HL-60 (cell line): ENCODE measurements around the gene ZNF593OS.

Source experiments
- DNase-seq, 2 experiments: peaks; one replicate each; pipeline ENCODE4 v3.0.0-alpha.2; 2010 to 2020; ENCODE audit warnings: low read depth in 1 of 2, low spot score in 1 of 2
- H3K27ac ChIP-seq: fragments of 250-450 bp; sonication (Bioruptor Pico); replicated peaks from 2 replicates; pipeline ENCODE4 v1.5.1; 2020; ENCODE audit warnings: mild to moderate bottlenecking, moderate library complexity
- H3K27me3 ChIP-seq: fragments of 250-450 bp; sonication (Bioruptor Pico); 2 replicates; pipeline ENCODE4 v1.5.1; 2021; ENCODE audit warnings: mild to moderate bottlenecking, moderate library complexity; ENCODE audit not compliant: insufficient read depth, poor library complexity, severe bottlenecking
- H3K4me3 ChIP-seq: replicated peaks from 2 replicates; pipeline ENCODE4 v1.5.1; 2011; ENCODE audit warnings: mild to moderate bottlenecking, control low read depth, low read length; ENCODE audit not compliant: insufficient read depth
- CTCF ChIP-seq: IDR thresholded peaks from one replicate; pipeline ENCODE4 v1.5.1; 2011; ENCODE audit warnings: low read length, control low read depth, inconsistent platforms; ENCODE audit not compliant: insufficient read depth
- GABPA ChIP-seq: IDR thresholded peaks from 2 replicates; pipeline ENCODE4 v1.6.1; 2012; ENCODE audit warnings: low read depth
- POLR2AphosphoS5 ChIP-seq: IDR thresholded peaks from 2 replicates; pipeline ENCODE4 v1.6.1; 2012; ENCODE audit warnings: low read depth
- SPI1 ChIP-seq: IDR thresholded peaks from 2 replicates; pipeline ENCODE4 v1.6.1; 2012; ENCODE audit warnings: low read depth, mild to moderate bottlenecking, borderline replicate concordance
- TF ChIP-seq, protein P1 (sequence below): IDR thresholded peaks from 2 replicates; pipeline ENCODE4 v1.6.1; 2012; ENCODE audit warnings: low read depth; ENCODE audit not compliant: insufficient replicate concordance

ZNF593OS gene

DNA sequence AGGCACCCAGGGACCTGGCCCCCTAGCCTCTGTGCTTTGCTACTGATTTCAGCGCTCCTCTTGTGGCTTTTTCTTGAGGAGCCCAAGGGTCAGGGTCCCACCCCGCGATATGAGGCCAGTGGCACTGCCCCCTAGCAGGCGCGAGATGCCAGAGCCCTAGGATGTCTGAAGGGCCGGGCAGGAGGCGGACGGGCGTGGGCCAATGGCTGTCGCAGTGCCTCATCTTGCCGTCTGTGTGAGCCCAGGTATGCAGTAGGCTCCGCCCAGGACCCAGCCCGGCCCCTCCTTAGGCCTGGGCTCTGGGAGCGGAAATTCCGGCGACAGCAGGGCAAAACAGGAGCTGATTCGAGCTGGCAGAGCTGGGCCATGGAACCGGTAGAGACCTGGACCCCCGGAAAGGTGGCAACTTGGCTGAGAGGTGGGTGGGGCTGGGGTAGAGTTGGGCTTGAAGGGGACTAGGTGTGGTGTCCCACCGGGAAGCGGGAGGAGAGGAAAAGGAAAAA, 5.6 kb upstream of the ZNF593OS start, which contains the start of gene CNKSR1:
TSS of gene CNKSR1 (plus strand) at position 310 of the 503 bp plus-strand sequence. CDS start at position 367, 57 bp downstream.
- H3K27me3 ChIP-seq: no peaks in the 10 kb centered on the region
- no peak within 1 kb of the TSS for H3K4me3 ChIP-seq
- H3K27ac ChIP-seq: no peak within 1 kb of the TSS
- TF ChIP-seq GABPA (no peak), SPI1 (no peak), CTCF (no peak), POLR2AphosphoS5 (no peak)
- TF ChIP-seq, protein P1, sequence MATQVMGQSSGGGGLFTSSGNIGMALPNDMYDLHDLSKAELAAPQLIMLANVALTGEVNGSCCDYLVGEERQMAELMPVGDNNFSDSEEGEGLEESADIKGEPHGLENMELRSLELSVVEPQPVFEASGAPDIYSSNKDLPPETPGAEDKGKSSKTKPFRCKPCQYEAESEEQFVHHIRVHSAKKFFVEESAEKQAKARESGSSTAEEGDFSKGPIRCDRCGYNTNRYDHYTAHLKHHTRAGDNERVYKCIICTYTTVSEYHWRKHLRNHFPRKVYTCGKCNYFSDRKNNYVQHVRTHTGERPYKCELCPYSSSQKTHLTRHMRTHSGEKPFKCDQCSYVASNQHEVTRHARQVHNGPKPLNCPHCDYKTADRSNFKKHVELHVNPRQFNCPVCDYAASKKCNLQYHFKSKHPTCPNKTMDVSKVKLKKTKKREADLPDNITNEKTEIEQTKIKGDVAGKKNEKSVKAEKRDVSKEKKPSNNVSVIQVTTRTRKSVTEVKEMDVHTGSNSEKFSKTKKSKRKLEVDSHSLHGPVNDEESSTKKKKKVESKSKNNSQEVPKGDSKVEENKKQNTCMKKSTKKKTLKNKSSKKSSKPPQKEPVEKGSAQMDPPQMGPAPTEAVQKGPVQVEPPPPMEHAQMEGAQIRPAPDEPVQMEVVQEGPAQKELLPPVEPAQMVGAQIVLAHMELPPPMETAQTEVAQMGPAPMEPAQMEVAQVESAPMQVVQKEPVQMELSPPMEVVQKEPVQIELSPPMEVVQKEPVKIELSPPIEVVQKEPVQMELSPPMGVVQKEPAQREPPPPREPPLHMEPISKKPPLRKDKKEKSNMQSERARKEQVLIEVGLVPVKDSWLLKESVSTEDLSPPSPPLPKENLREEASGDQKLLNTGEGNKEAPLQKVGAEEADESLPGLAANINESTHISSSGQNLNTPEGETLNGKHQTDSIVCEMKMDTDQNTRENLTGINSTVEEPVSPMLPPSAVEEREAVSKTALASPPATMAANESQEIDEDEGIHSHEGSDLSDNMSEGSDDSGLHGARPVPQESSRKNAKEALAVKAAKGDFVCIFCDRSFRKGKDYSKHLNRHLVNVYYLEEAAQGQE: no peak
- no peak for DNase-seq

- no peak for DNase-seq
- TF ChIP-seq CTCF (no peak), POLR2AphosphoS5 (no peak), GABPA (no peak), SPI1 (no peak)
- TF ChIP-seq, protein P1: no peak
- no peaks in the 10 kb centered on the region for H3K27me3 ChIP-seq
- no peak overlapping the region for H3K4me3 ChIP-seq
- H3K27ac ChIP-seq: no peak overlapping the region
These were observed 3.7 kb upstream of the ZNF593OS start for GRCh38 chr1:26175346-26175745.

- peak overlapping the region; percentile 79 for H3K27ac ChIP-seq
- no peak for DNase-seq
- no peaks in the 10 kb centered on the region for H3K27me3 ChIP-seq
- TF ChIP-seq, protein P1: no peak
- TF ChIP-seq SPI1 (no peak), GABPA (no peak), CTCF (no peak), POLR2AphosphoS5 (no peak)
- peak overlapping the region; percentile 96 for H3K4me3 ChIP-seq
These were observed 1.2 kb downstream of the ZNF593OS start for GRCh38 chr1:26170472-26170821.
